Hematopoietic multipotent progenitor cell (in vitro differentiated cells): ENCODE results near the gene NOX4. TPM values are rescaled to one million over a fixed set of nuclear protein-coding genes. Genes with fewer than 3 reads are reported as not detected.
A peak's percentile ranks its signal among the peaks of the same experiment; 100 is the strongest.
"Not testable (repeated sequence)": the region's sequence is repeated elsewhere in the genome, so short reads cannot be mapped to it uniquely, and the experiment has no call there.

Experiments
- DNase-seq, 3 donors: peaks; one replicate each; pipeline ENCODE4 v3.0.0-alpha.2; 2011 to 2015; ENCODE audit warnings: low read depth in 2 of 3, low spot score in 2 of 3
- total RNA-seq: library from RNA; depleted of rRNA; stranded (reverse); fragments of >200 nt; gene quantifications from one replicate; pipeline ENCODE4 v1.2.3, GENCODE V29; 2012

The NOX4 gene
- total RNA-seq, 1 donor = not detected

- DNase-seq = not testable (repeated sequence)
These were observed 103.7 kb downstream of the NOX4 start for GRCh38 chr11:89387501-89387900.

GRCh38 chr11:89382986-89383385, 108.2 kb downstream of the NOX4 start:
- not testable (repeated sequence) for DNase-seq

GRCh38 chr11:89381094-89381493, 110.1 kb downstream of the NOX4 start:
- no peak for DNase-seq

- DNase-seq = not testable (repeated sequence)
These were observed 111.0 kb downstream of the NOX4 start for GRCh38 chr11:89379976-89380771.

- DNase-seq = not testable (repeated sequence)
These were observed 112.2 kb downstream of the NOX4 start for GRCh38 chr11:89378986-89379385.

- not testable (repeated sequence) for DNase-seq
These were observed 121.8 kb downstream of the NOX4 start for GRCh38 chr11:89369356-89369755.

- not testable (repeated sequence) for DNase-seq
These were observed 126.3 kb downstream of the NOX4 start for GRCh38 chr11:89364856-89365255.

- DNase-seq = no peak
These were observed 129.4 kb downstream of the NOX4 start for GRCh38 chr11:89361734-89362133.

GRCh38 chr11:89359208-89359607, 132.0 kb downstream of the NOX4 start:
- DNase-seq = not testable (repeated sequence)

GRCh38 chr11:89358761-89359160, 132.4 kb downstream of the NOX4 start:
- no peak for DNase-seq

GRCh38 chr11:89355646-89356045, 135.5 kb downstream of the NOX4 start:
- DNase-seq = no peak

GRCh38 chr11:89354513-89354912, 136.7 kb downstream of the NOX4 start:
- DNase-seq = not testable (repeated sequence)

GRCh38 chr11:89347071-89347470, 144.1 kb downstream of the NOX4 start:
- DNase-seq = no peak

GRCh38 chr11:89346601-89347000, 144.6 kb downstream of the NOX4 start:
- DNase-seq = no peak

GRCh38 chr11:89342880-89343572, 148.1 kb downstream of the NOX4 start:
- DNase-seq = not testable (repeated sequence)

- not testable (repeated sequence) for DNase-seq
These were observed 150.7 kb downstream of the NOX4 start for GRCh38 chr11:89340450-89340849.

- DNase-seq = not testable (repeated sequence)
These were observed 153.1 kb downstream of the NOX4 start for GRCh38 chr11:89338073-89338472.

GRCh38 chr11:89337100-89337650, 154.0 kb downstream of the NOX4 start:
- not testable (repeated sequence) for DNase-seq

- peak in 1 of 3 donors; percentile 4 for DNase-seq
These were observed 157.5 kb downstream of the NOX4 start for GRCh38 chr11:89333704-89334103.

- not testable (repeated sequence) for DNase-seq
These were observed 159.2 kb downstream of the NOX4 start for GRCh38 chr11:89331940-89332339.

- DNase-seq = no peak
These were observed 163.3 kb downstream of the NOX4 start for GRCh38 chr11:89327885-89328284.

GRCh38 chr11:89321401-89321800, 169.8 kb downstream of the NOX4 start:
- no peak for DNase-seq
